GM12891 (cell line): Measurements from ENCODE around the gene GIMAP1.

Experiments
- POLR2AphosphoS5 ChIP-seq: IDR thresholded peaks from 2 replicates; pipeline ENCODE4 v1.6.1; 2011; ENCODE audit warnings: low read depth, low read length, control low read depth
- TAF1 ChIP-seq: IDR thresholded peaks from 2 replicates; pipeline ENCODE4 v1.6.1; 2011; ENCODE audit warnings: low read depth, low read length, control low read depth

DNA sequence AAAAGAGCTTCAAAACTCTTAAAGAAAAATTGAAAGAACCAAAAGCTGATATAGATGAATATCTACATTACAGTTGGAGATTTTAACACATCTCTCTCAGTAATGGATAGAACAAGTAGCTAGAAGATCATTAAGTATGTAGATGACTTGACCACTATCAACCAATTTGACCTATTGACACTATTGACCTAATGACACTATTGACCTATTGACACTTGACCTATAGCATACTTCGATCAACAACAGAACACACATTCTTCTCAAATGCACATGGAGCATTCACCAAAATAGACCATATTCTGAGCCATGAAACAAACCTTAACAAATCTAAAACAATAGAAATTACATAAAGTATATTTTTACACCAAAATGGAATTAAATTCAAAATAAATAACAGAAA lies 43.1 kb downstream of the GIMAP1 start:
- TF ChIP-seq TAF1 (no peak), POLR2AphosphoS5 (no peak)
